KOPT-K1 (cell line): ENCODE data around the gene KIF25.

ENCODE experiments used
- H3K27ac ChIP-seq: fragments of 200-600 bp; sonication (generic); 2 replicates; pipeline ENCODE4 v1.5.1; 2016; ENCODE audit warnings: antibody characterized with exemption, mild to moderate bottlenecking, low read depth, low read length; ENCODE audit not compliant: poor library complexity, severe bottlenecking
- H3K36me3 ChIP-seq: fragments of 200-600 bp; sonication (generic); 2 replicates; pipeline ENCODE4 v1.5.1; 2017; ENCODE audit warnings: antibody characterized with exemption, mild to moderate bottlenecking, low read length, moderate library complexity; ENCODE audit not compliant: insufficient read depth
- H3K9me3 ChIP-seq: fragments of 200-600 bp; sonication (generic); 2 replicates; pipeline ENCODE4 v1.5.1; 2017; ENCODE audit warnings: antibody characterized with exemption, low read length, mild to moderate bottlenecking; ENCODE audit not compliant: insufficient read depth, poor library complexity, severe bottlenecking

The KIF25 gene, protein sequence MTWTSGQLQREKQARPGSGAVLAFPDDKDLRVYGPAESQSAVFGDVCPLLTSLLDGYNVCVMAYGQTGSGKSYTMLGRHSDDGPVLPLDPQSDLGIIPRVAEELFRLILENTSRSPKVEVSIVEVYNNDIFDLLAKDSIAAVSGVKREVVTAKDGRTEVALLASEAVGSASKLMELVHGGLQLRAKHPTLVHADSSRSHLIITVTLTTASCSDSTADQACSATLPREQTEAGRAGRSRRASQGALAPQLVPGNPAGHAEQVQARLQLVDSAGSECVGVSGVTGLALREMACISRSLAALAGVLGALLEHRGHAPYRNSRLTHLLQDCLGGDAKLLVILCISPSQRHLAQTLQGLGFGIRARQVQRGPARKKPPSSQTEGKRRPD

DNA sequence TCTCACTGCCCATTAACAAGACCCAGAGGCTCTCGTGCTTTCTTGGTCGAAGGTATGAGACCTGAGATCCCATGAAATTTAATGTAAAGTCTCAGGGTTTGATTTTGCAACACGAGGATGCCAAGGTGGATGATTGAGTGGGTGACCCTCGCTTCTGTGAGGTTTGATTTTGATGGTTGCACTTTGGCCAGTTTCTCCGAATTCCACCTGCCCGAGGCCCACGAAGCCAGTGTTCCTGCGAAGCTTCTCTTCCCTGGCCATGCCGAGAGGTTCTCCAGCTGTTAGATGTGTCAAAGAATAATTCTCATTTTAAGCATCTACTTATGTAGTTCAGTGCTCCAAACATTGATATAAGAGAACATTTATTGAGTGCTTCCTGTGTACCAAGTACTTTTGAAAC is at the start of gene KIF25:
Gene KIF25 (plus strand): TSS at position 30 of the 400 bp plus-strand sequence. CDS start 31,915 bp downstream, outside the sequence.
- no peaks in the 10 kb centered on the region for H3K9me3 ChIP-seq
- no peaks in the 10 kb centered on the region for H3K36me3 ChIP-seq
- no peak within 1 kb of the TSS for H3K27ac ChIP-seq

DNA sequence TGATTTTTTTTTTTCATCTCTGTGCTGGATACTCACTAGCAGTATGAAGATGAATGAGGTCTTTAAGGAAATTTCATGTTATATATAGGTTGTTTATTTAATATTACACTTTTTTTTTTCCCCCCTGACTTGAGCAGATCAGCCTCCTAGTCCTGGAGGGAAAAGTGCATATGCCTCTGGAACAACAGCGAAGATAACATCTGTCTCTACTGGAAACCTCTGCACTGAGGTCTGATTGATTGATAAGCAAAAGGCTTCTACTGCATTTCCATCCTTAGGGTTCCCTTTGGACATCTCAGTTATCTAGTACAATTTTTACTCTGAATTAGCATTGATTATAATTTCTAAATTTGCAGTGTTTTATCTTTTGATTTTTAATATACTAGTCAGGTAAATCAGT is 49.8 kb upstream of the KIF25 start:
- H3K27ac ChIP-seq: no peak overlapping the region
- H3K36me3 ChIP-seq: no peaks in the 10 kb centered on the region
- no peaks in the 10 kb centered on the region for H3K9me3 ChIP-seq

DNA sequence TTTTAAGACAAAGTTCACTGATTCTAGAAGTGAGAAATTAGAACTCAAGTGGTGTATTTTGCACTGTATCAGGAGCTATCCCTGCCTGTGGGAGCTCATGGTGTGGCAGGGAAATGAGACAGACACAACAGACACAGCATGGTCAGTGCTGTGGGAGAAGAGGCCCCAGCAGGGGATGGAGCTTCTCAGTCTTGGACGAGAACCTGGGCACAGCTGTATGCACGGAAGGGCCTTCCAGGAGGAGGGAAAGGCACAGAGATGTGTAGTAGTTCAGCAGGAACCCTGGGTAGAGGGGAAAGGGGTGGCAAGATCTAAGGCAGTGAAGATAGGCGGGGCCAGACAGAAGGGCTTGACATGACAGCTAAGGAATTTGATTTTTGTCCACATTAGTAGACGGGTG is 48.8 kb upstream of the KIF25 start:
- H3K36me3 ChIP-seq: no peaks in the 10 kb centered on the region
- H3K27ac ChIP-seq: no peak overlapping the region
- H3K9me3 ChIP-seq: no peaks in the 10 kb centered on the region

DNA sequence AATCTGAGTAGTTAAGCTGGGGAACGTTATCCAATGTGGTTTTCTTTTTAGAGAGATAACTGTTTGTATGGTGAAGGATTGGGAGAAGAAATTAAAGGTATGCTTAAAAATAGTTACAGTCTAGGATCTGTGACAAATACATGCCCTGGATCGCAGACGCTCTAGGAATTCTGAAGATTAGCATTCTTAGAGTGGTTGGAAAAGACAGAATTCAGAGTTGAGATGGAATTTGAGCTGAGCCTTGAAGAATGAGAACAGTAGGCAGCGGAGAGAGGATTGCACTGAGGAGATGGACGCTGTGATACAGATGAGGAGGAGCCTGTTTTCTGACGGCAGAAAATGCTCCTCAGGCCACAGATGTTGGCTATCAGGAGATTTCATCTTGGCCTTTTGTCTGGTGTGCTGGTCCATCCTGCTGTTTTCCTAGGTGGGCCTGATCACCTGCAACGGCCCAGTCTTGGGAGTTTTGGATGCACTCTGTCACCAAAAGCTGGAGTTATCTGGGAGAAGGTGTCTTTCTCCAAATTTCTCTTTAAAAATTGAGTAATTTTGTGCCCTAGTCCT is 48.3 kb upstream of the KIF25 start:
- Histone ChIP-seq H3K9me3 (no peaks in the 10 kb centered on the region), H3K27ac (no peak overlapping the region), H3K36me3 (no peaks in the 10 kb centered on the region)

DNA sequence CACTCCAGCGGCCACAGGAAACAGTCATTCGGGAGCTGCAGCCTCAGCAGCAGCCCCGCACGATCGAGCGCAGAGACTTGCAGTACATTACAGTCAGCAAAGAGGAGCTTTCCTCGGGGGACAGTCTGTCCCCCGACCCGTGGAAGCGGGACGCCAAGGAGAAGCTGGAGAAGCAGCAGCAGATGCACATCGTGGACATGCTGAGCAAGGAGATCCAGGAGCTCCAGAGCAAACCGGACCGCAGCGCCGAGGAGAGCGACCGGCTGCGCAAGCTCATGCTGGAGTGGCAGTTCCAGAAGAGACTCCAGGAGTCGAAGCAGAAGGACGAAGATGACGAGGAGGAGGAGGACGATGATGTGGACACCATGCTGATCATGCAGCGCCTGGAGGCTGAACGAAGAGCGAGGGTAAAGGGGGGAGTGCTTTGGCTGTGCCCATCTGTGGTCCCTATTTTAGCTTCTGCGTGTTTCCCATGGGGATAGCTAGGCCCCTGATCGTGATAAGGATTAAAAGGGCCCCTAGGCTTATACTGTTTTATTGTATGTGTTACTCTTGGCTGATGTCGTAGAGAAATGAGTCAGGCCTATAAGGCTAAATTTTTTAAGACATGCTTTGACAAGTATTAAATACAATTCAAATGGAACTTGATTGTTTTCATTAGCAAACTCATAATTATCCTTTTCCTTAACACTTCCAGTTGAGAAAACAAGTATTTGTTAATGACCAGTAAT is 45.5 kb upstream of the KIF25 start:
- Histone ChIP-seq H3K27ac (no peak overlapping the region), H3K36me3 (no peaks in the 10 kb centered on the region), H3K9me3 (no peaks in the 10 kb centered on the region)

DNA sequence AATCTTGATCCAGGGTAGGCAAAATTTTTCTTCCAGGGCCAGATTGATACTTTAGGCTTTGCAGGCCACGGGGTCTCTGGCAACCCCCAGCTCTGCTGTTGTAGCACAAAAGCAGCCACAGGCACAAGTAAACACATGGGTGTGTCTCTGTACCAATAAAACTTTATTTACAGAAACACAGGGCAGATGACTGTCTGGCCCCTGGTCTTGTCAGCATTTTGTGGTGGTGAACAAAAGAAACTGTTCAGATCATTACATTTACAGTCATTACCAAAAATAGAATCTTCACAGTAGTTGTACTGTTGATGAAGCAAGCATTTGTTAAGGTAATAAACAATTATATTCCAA is 45.0 kb upstream of the KIF25 start:
- H3K36me3 ChIP-seq: no peaks in the 10 kb centered on the region
- H3K27ac ChIP-seq: no peak overlapping the region

DNA sequence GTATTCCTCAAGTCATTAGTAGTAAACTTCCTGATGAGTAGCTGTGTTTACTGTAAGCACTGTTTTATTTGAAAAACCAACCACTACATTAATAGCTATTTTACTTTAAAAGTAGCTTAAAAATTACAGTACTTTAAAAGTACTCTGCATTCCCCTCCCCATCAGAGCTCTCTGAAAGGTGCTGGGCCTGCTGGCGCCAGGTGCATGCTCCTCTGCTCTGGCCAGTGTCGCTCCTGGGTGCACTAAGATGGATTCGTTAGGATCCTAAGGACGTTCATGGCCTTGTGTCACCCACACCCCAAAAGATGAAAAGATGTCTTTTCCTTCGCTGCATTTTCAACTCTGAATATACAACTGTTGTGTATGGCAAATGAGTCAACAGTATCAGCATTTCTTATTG is 43.9 kb upstream of the KIF25 start:
- H3K27ac ChIP-seq: no peak overlapping the region
- H3K9me3 ChIP-seq: no peaks in the 10 kb centered on the region
- no peaks in the 10 kb centered on the region for H3K36me3 ChIP-seq

More for the DNA sequence above, 45.0 kb upstream of the KIF25 start:
- H3K9me3 ChIP-seq: no peaks in the 10 kb centered on the region

DNA sequence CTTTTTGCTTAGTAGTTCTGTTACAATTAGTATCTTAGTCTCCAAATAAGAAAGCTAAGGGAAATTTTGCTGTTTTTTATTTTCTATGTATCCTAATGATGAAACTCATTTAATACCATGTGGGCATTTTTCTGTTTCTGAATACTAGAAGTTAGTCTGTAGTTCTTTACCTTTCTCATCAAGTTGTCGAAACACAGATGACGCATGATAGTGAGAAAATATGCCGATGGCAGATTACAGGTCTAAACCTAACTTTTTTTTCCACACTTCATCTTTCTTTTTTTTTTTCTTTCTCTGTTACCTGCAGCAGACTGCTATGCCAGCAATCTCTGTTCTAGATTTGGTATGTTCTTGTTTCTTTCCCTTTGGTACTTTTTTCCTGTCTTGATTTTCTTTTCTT is 43.3 kb upstream of the KIF25 start:
- Histone ChIP-seq H3K36me3 (no peaks in the 10 kb centered on the region), H3K9me3 (no peaks in the 10 kb centered on the region), H3K27ac (no peak overlapping the region)

DNA sequence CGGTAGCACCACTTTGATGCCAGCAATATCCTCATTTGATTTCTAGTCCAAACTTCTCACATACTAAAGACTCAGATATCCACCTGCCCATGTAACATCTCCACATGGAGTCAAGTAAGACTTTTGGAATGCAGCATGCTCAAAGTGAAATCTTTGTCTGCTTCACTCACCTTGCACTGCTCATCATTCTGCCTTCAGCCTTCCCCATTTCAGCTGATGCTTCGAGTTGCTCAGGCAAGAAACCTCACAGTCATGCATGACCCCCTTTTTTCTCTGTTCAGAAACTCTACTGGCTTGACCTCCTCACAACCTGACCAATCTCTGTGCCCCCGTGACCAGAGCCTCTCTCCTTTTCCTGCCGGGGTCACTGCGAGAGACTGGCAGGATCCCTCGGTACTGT is 41.0 kb upstream of the KIF25 start:
- Histone ChIP-seq H3K36me3 (no peaks in the 10 kb centered on the region), H3K27ac (no peak overlapping the region), H3K9me3 (no peaks in the 10 kb centered on the region)

DNA sequence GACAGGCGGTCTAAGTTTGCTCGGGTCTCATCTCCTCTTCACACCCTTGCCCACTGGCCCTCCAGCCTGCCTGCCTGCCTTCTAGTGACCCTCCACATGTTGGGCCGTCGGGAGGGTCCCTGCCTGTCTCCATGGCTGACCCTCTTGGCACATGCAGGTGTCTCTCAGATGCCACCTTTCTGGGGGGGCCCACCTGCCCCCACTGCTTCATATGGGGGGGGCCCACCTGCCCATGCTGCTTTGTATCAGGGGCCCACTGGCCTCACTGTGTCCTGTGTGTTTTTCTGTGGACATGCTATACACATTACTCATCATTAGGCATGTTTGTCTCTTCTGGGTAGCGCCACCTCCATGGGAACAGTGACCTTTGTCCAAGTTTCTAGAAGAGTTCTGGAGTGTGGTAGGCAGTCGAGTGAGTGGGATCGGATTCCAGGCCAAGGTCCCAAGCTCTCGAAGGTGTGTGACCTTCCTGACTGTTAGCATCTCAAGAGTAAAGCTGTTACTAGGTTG is 40.4 kb upstream of the KIF25 start:
- no peaks in the 10 kb centered on the region for H3K36me3 ChIP-seq
- H3K27ac ChIP-seq: no peak overlapping the region
- no peaks in the 10 kb centered on the region for H3K9me3 ChIP-seq

DNA sequence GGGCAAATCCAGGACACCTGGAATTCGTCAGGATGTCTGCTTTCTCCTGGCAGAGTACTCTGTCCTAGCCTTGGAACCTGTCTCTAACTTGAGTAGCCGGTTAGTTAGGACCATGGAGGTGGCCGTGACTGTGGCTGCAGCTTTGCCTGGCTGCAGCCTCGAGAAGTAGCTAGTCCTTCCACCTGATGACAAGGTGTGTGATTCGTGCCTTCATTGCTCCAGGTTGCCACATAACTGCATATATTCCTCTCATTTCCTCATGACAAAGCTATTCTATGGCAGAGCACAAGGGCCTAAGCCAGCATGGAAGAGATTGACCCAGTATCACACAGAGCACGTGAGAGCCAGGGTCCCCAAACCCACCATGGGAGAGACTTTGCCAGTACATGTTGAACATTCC is 39.8 kb upstream of the KIF25 start:
- H3K27ac ChIP-seq: no peak overlapping the region
- no peaks in the 10 kb centered on the region for H3K36me3 ChIP-seq
- no peaks in the 10 kb centered on the region for H3K9me3 ChIP-seq

DNA sequence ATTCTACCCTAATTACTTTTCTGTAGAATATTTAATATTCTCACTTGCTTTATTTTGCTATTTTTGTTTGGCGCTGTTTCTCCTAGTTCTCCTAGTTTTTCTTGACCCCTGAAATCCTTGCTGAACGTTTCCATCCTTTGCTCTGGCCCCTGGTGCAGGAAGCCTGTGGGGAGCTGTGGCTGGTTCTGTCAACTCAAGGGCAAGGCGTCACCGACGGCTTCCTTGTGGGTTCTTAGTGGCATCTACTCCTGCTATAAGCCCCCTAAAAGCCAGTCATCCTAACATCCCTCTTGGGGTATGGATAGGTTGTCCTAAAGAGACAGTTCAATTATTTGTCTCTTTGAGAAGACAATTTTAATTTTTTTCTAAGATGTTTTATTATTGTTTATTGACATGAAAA is 36.9 kb upstream of the KIF25 start:
- Histone ChIP-seq H3K9me3 (no peaks in the 10 kb centered on the region), H3K36me3 (no peaks in the 10 kb centered on the region), H3K27ac (no peak overlapping the region)

DNA sequence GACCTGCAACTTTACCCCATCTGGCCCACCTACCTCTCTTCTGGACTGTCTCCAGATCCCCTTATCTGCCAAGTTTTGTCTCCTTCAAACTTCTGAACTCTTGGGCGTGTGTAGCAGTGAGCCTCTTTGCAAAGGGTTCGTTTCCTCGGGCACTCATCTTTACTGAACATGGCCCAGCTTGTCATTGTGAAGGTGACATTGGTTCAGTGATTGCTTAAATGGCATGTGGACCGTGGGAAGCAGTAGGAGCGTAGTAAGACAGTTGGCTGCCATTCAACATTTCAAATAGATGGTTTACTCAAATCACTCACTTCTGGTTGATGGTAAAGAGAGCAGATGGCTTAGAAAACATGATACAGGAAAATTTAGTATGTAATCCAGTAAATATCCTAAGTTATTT is 34.8 kb upstream of the KIF25 start:
- Histone ChIP-seq H3K9me3 (no peaks in the 10 kb centered on the region), H3K36me3 (no peaks in the 10 kb centered on the region), H3K27ac (no peak overlapping the region)

DNA sequence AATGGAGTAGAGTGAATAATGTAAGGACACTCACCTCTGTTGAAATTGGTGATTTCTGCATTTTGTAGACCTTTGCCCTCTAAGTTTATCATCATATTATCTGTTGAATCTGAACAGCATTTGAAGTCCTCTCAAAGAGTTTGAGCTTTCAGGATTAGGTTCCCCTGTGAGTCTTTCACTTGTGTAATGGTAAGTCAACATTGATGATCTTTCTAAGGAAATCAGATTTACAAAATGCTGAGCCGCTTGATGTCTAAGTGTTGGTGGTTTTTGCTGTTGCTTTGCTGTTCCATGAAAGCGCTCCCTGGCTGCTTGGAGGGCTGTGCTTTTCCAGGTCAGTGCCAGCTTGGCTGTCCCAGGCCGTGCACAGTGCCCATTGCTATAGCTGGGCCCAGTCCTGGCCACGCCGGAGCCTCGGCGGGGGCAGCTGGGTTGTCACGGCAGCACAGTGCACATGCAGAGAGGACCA is 33.8 kb upstream of the KIF25 start:
- no peaks in the 10 kb centered on the region for H3K36me3 ChIP-seq
- H3K9me3 ChIP-seq: no peaks in the 10 kb centered on the region
- no peak overlapping the region for H3K27ac ChIP-seq
